Smooth muscle cell (in vitro differentiated cells): ENCODE data around the gene BCKDHB. TPM values are rescaled to one million over a fixed set of nuclear protein-coding genes. Genes with fewer than 3 reads are reported as not detected.

Experiments
- DNase-seq: peaks from one replicate; lab custom pipeline; 2025; ENCODE audit not compliant: unreplicated experiment; lab: John Stamatoyannopoulos, UW
- H2AFZ ChIP-seq: fragments of 200-600 bp; sonication (generic); 2 replicates; pipeline ENCODE4 v1.6.0; 2016; ENCODE audit warnings: antibody characterized with exemption, low read depth, mild to moderate bottlenecking
- H3F3A ChIP-seq: fragments of 200-600 bp; sonication (generic); 2 replicates; pipeline ENCODE4 v1.6.0; 2017; ENCODE audit warnings: antibody characterized with exemption, low read depth
- H3K27ac ChIP-seq: fragments of 200-600 bp; sonication (generic); 2 replicates; pipeline ENCODE4 v1.5.1; 2016; ENCODE audit warnings: low read depth, mild to moderate bottlenecking
- H3K27me3 ChIP-seq: fragments of 200-600 bp; sonication (generic); 2 replicates; pipeline ENCODE4 v1.6.1; 2016; ENCODE audit warnings: low read depth, mild to moderate bottlenecking
- H3K36me3 ChIP-seq: fragments of 200-600 bp; sonication (generic); 2 replicates; pipeline ENCODE4 v1.5.1; 2016; ENCODE audit warnings: low read depth
- H3K4me1 ChIP-seq: fragments of 200-600 bp; sonication (generic); 2 replicates; pipeline ENCODE4 v1.5.1; 2016; ENCODE audit warnings: low read depth
- H3K4me2 ChIP-seq: fragments of 200-600 bp; sonication (generic); 2 replicates; pipeline ENCODE4 v1.6.0; 2016; ENCODE audit warnings: mild to moderate bottlenecking
- H3K4me3 ChIP-seq: fragments of 200-600 bp; sonication (generic); 2 replicates; pipeline ENCODE4 v1.5.1; 2016; ENCODE audit warnings: mild to moderate bottlenecking
- H3K79me2 ChIP-seq: fragments of 200-600 bp; sonication (generic); 2 replicates; pipeline ENCODE4 v1.6.0; 2016; ENCODE audit warnings: low read depth, mild to moderate bottlenecking
- H3K9ac ChIP-seq: fragments of 200-600 bp; sonication (generic); 2 replicates; pipeline ENCODE4 v1.6.0; 2016; ENCODE audit warnings: low read depth
- H3K9me3 ChIP-seq: fragments of 200-600 bp; sonication (generic); replicated peaks from 2 replicates; pipeline ENCODE4 v1.5.1; 2016; ENCODE audit warnings: low read depth
- H4K20me1 ChIP-seq: fragments of 200-600 bp; sonication (generic); 2 replicates; pipeline ENCODE4 v1.6.0; 2016; ENCODE audit warnings: low read depth
- WGBS: methylation state at CpG from one replicate; pipeline ENCODE4 v1.1.7; 2016; ENCODE audit warnings: low lambda C conversion rate; 5-methylcytosine and 5-hydroxymethylcytosine counted together
- polyA plus RNA-seq: library from polyadenylated mRNA; unstranded; fragments of >200 nt; fragmentation: Nextera tagmentation; extraction: Ambion mirVana; gene quantifications from 2 replicates; pipeline ENCODE4 v1.2.1, GENCODE V29; 2016
- total RNA-seq: library from RNA; depleted of rRNA; stranded (reverse); fragments of >200 nt; gene quantifications from 2 replicates; pipeline ENCODE4 v1.2.3, GENCODE V29; 2014
- TF ChIP-seq, protein P1 (sequence below): fragments of 200-600 bp; sonication (generic); IDR thresholded peaks from 2 replicates; pipeline ENCODE4 v1.5.1; 2017; ENCODE audit warnings: borderline replicate concordance, mild to moderate bottlenecking, antibody characterized with exemption; ENCODE audit not compliant: insufficient read depth, poor library complexity, severe bottlenecking

BCKDHB gene
- total and polyA plus RNA-seq, 2 experiments from 2014 or later: 10.2 to 19.7 TPM

- Histone ChIP-seq H2AFZ (no peak overlapping the region), H3K36me3 (no peaks in the 10 kb centered on the region), H3K9ac (no peak overlapping the region), H3K4me1 (peaks cover 6% of the 10 kb centered on the region), H3F3A (no peaks in the 10 kb centered on the region), H3K79me2 (no peaks in the 10 kb centered on the region), H3K4me3 (no peak overlapping the region), H3K4me2 (no peak overlapping the region), H4K20me1 (no peaks in the 10 kb centered on the region), H3K9me3 (no peaks in the 10 kb centered on the region), H3K27me3 (no peaks in the 10 kb centered on the region), H3K27ac (no peak overlapping the region)
- WGBS: 86% methylated on average over 3 of the region's 3 CpGs
- DNase-seq: no peak
- TF ChIP-seq, protein P1, sequence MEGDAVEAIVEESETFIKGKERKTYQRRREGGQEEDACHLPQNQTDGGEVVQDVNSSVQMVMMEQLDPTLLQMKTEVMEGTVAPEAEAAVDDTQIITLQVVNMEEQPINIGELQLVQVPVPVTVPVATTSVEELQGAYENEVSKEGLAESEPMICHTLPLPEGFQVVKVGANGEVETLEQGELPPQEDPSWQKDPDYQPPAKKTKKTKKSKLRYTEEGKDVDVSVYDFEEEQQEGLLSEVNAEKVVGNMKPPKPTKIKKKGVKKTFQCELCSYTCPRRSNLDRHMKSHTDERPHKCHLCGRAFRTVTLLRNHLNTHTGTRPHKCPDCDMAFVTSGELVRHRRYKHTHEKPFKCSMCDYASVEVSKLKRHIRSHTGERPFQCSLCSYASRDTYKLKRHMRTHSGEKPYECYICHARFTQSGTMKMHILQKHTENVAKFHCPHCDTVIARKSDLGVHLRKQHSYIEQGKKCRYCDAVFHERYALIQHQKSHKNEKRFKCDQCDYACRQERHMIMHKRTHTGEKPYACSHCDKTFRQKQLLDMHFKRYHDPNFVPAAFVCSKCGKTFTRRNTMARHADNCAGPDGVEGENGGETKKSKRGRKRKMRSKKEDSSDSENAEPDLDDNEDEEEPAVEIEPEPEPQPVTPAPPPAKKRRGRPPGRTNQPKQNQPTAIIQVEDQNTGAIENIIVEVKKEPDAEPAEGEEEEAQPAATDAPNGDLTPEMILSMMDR: no peak
Observed at GRCh38 chr6:80165143-80165542, 58.7 kb downstream of the BCKDHB start.

DNA sequence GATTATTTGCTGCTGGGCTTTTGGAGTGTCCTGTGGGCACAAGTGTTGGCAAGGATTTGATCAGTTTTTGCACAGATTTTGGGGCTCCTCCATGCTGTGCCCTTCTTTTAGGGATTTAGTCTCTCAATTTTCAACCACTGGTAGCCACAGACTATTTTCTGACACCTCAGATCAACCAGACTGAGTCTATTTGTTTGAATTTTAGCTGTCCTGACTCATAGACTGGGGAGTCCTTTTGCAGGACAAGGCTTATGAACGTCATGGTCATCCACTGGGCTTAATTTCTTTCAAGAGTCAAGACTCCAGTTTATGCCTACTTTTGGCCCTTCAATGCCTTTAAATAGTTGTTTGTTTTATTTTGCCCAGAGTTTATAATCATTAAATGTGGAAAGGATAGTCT, 59.3 kb downstream of the BCKDHB start:
- no peak overlapping the region for H2AFZ ChIP-seq
- no peaks in the 10 kb centered on the region for H3K36me3 ChIP-seq
- DNase-seq: no peak
- no peak overlapping the region for H3K27ac ChIP-seq
- H3K9me3 ChIP-seq: no peaks in the 10 kb centered on the region
- peaks cover 5% of the 10 kb centered on the region for H3K4me1 ChIP-seq
- TF ChIP-seq, protein P1: no peak
- no peaks in the 10 kb centered on the region for H3F3A ChIP-seq
- H4K20me1 ChIP-seq: no peaks in the 10 kb centered on the region
- no peaks in the 10 kb centered on the region for H3K79me2 ChIP-seq
- WGBS: 66% methylated on average over 1 of the region's 1 CpG
- H3K9ac ChIP-seq: no peak overlapping the region
- H3K27me3 ChIP-seq: no peaks in the 10 kb centered on the region
- H3K4me3 ChIP-seq: no peak overlapping the region
- no peak overlapping the region for H3K4me2 ChIP-seq

GRCh38 chr6:80170433-80170832, 64.0 kb downstream of the BCKDHB start:
- no peaks in the 10 kb centered on the region for H3K36me3 ChIP-seq
- H3K27me3 ChIP-seq: no peaks in the 10 kb centered on the region
- WGBS: 95% methylated on average over 3 of the region's 3 CpGs

GRCh38 chr6:80173411-80173810, 66.9 kb downstream of the BCKDHB start:
- no peaks in the 10 kb centered on the region for H3K79me2 ChIP-seq
- DNase-seq: no peak
- WGBS: 97% methylated on average over 1 of the region's 1 CpG
- no peaks in the 10 kb centered on the region for H3K4me1 ChIP-seq
- no peaks in the 10 kb centered on the region for H4K20me1 ChIP-seq
- H3K4me3 ChIP-seq: no peak overlapping the region
- H3K9me3 ChIP-seq: no peaks in the 10 kb centered on the region
- no peak overlapping the region for H3K9ac ChIP-seq
- H3F3A ChIP-seq: no peaks in the 10 kb centered on the region
- TF ChIP-seq, protein P1: no peak
- H3K4me2 ChIP-seq: no peak overlapping the region
- no peak overlapping the region for H2AFZ ChIP-seq
- no peaks in the 10 kb centered on the region for H3K27me3 ChIP-seq
- no peaks in the 10 kb centered on the region for H3K36me3 ChIP-seq
- no peak overlapping the region for H3K27ac ChIP-seq

More at GRCh38 chr6:80170433-80170832, 64.0 kb downstream of the BCKDHB start:
- H2AFZ ChIP-seq: no peak overlapping the region
- H3K9ac ChIP-seq: no peak overlapping the region
- no peaks in the 10 kb centered on the region for H3K79me2 ChIP-seq
- H4K20me1 ChIP-seq: no peaks in the 10 kb centered on the region
- no peak for DNase-seq
- H3K27ac ChIP-seq: no peak overlapping the region
- no peaks in the 10 kb centered on the region for H3K4me1 ChIP-seq
- TF ChIP-seq, protein P1: no peak
- no peaks in the 10 kb centered on the region for H3K9me3 ChIP-seq
- no peak overlapping the region for H3K4me2 ChIP-seq
- no peaks in the 10 kb centered on the region for H3F3A ChIP-seq
- H3K4me3 ChIP-seq: no peak overlapping the region
